ENCODE results near the gene ZP3.
"Not testable (repeated sequence)": the region's sequence is repeated elsewhere in the genome, so short reads cannot be mapped to it uniquely, and the experiment has no call there.

ZP3 gene

GRCh38 chr7:76424413-76425111 is at the start of gene ZP3:
TSS of gene ZP3 (plus strand) at chr7:76424950. CDS start at chr7:76424965, 15 bp downstream.
- DNase-seq: no peak
- in situ Hi-C loops (cut with MboI; ENCODE audit: low pct_unique_long_range_greater_than_20kb, low sequenced_read_pairs): no loop called here

DNA sequence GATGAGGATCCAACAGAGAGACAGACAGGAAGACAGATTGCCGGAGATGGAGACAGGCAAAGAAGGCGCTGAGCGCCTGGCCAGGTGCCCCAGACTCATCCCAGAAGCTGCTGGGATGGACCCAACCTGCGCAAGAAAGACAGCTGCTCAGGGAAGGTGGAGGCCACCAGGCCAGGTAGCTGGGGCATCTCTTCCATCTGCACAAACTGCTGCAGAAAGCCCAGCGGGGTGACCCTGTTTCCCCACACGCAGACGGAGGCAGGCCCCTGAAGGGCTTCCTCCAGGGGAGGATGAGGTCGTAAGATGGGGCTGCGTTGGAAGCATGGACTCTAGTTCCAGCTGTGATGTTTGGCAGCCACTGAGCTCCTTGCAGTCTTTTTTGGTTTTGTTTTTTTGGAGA is 49.5 kb upstream of the ZP3 start:
- DNase-seq: no peak
- in situ Hi-C loops (cut with MboI; ENCODE audit: low pct_unique_long_range_greater_than_20kb, low sequenced_read_pairs): no loop called here

DNA sequence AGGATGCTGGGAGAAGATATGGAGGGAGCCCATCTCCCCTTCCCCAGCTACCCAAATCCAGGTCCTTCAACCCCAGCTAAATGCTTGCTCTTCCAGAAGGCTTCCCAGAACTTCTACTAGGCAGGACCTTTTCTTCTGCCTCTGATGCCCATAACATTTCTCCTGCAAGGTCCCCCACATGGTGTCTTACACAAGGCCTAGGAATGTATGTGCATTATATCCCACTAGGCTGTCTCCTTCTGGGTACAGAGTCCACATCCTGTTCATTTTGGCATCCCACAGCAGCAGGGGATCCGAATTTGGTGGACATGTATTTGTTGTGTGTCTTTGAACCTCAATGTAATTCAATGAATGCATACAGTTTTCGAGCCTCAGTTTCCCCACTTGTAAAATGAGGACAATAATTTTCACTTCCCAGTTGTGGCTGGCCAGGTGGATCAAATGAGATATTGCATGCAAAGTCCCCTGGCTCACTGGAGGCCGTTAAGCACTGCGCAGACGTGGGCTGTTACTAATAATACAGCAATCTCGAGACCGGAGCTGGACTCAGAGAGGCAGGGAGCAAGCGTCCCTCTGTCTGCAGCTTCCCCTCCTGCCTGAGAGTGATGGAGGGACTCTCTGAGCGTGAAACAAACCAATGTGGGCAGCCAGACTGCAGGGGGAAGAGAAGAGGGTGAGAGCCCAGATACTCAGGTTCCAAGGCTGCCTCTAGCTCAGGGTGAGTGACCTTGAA is 47.4 kb upstream of the ZP3 start:
- in situ Hi-C loops (cut with MboI; ENCODE audit: low pct_unique_long_range_greater_than_20kb, low sequenced_read_pairs): no loop called here
- DNase-seq: no peak

DNA sequence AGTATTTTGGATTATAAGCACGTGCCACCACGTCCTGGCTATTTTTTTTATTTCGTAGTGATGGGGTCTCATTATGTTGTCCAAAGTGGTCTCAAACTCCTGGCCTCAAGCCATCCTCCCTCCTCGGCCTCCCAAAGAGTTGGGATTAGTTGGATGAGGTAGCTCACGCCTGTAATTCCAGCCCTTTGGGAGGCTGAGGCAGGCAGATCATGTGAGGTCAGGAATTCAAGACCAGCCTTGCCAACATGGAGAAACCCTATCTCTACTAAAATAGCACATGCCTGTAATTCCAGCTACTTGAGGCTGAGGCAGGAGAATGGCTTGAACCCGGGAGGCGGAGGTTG is 44.2 kb upstream of the ZP3 start:
- in situ Hi-C loops (cut with MboI; ENCODE audit: low pct_unique_long_range_greater_than_20kb, low sequenced_read_pairs): no loop called here
- DNase-seq: no peak

DNA sequence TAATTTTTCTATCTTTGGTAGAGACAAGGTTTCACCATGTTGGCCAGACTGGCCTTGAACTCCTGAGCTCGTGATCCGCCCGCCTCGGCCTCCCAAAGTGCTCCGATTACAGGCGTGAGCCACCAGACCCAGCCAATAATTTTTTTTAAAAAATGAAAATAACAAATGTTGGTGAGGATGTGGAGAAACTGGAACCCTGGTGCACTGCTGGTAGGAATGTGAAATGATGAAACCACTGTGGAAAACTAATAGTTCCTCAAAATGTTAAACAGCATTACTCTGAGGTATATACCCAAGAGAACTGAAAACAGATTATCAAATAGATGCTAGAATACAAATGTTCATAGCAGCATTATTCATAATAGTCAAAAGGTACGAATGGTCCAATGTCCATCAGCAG is 42.9 kb upstream of the ZP3 start:
- in situ Hi-C loops (cut with MboI; ENCODE audit: low pct_unique_long_range_greater_than_20kb, low sequenced_read_pairs): no loop called here
- DNase-seq: no peak

DNA sequence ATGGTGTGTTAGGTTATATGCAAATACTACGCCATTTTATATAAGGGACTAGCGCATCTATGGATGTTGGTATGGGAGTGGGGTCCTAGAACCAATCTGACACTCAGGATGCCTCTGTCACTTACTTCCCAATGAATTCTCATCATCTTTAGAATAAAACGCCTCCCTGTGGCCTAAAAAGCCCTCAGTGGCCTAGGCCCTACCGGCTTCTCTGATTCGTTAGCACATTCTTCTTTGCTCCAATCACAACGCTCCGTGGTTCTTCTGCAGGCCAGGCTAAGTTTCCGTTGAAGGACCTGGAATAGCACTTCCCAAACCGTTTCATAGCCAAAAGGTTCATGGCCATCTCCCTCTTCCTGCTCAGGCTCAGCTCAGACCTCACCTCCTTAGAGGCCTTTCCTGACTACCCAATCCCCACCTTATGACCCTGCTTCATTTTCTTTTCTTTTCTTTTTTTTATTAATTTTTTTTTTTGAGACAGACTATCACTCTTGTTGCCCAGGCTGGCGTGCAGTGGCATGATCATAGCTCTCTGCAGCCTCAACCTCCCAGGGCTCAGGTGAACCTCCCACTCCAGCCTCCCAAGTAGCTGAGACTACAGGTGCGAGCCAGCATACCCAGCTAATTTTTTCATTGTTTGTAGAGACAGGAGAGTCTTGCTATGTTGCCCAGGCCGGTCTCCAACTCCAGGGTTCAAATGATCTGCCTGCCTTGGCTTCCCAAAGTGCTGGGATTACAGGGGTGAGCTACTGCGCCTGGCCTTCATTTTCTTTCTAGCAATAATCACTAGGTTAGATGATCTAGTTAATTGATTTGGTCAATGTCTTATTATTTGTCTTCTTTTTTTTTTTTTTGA is 41.4 kb upstream of the ZP3 start:
- peak; percentile 34 for DNase-seq
- in situ Hi-C loops (cut with MboI; ENCODE audit: low pct_unique_long_range_greater_than_20kb, low sequenced_read_pairs): no loop called here

GRCh38 chr7:76386691-76387260 is 38.0 kb upstream of the ZP3 start:
- DNase-seq: no peak
- in situ Hi-C loops (cut with MboI; ENCODE audit: low pct_unique_long_range_greater_than_20kb, low sequenced_read_pairs): no loop called here

- DNase-seq; in situ Hi-C loops (cut with MboI; ENCODE audit: low pct_unique_long_range_greater_than_20kb, low sequenced_read_pairs): not testable (repeated sequence)
Measured at GRCh38 chr7:76387789-76388188, 37.0 kb upstream of the ZP3 start.

DNA sequence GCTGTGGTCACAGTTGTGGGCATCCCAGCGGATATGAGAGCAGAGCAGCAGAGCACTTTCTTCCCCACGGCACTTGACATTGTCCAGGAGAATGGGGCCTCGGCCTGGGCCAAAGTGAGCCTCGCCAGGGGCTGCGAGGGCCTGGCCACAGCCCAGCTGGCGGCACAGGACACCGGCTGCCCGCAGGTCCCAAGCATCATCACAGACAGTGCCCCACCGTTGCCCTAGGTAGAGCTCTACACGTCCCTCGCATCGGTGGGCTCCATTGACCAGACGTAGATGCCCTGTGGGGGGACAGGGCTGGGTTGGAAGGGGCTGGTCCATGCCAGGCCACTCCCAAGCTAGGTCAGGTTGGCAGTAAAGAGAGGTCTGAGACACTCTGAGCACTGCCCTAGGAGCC is 34.7 kb upstream of the ZP3 start:
- in situ Hi-C loops (cut with MboI; ENCODE audit: low pct_unique_long_range_greater_than_20kb, low sequenced_read_pairs): no loop called here

DNA sequence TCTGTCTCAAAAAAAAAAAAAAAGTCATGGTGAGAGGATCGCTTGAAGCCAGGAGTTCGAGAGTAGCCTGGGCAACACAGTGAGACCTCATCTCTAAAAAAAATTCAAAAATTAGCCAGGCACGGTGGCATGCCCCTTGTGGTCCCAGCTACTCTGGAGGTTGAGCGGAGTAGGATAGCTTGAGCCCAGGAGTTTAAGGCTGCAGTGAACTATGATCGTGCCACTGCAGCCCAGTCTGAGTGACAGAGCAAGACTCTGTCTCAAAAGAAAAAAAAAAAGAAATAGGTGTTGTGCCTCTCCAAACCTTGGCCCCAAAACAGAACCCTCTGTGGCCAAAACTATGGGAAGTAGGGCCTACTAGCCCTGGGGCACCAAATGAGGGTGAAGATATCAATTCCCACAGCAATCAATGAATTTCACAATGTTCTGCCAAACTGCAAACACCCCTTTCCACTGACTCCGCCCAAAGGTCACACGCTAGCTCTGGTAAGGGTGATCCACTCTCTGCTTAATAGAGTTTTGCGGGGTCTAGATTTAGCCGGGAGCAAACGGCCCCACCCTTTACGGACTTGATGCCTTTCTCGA is 32.1 kb upstream of the ZP3 start:
- DNase-seq: no peak
- in situ Hi-C loops (cut with MboI; ENCODE audit: low pct_unique_long_range_greater_than_20kb, low sequenced_read_pairs): no loop called here

More for the DNA sequence above, 34.7 kb upstream of the ZP3 start:
- no peak for DNase-seq

GRCh38 chr7:76393116-76394031 is 31.4 kb upstream of the ZP3 start:
- DNase-seq: peak; percentile 92
- in situ Hi-C loops (cut with MboI; ENCODE audit: low pct_unique_long_range_greater_than_20kb, low sequenced_read_pairs): no loop called here

DNA sequence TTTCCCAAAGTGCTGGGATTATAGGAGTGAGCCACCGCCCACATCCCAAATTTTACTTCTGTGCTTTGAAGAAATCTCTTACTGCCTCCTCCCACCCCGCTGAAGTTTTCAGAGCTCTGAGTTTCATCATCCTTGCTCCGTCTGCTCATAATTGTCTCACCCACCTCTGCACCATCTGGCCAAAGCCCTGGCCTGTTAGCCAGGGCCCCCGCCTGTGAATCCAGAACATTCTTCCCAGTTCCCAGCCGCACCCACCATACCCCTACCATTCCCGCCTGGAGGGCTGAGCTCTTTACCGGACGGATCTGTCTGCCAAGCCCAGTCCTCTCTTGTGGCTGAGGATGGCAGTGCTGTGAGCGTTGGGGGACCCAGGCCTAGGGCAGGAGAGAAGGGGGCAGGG is 29.8 kb upstream of the ZP3 start:
- in situ Hi-C loops (cut with MboI; ENCODE audit: low pct_unique_long_range_greater_than_20kb, low sequenced_read_pairs): no loop called here
- no peak for DNase-seq

- DNase-seq; in situ Hi-C loops (cut with MboI; ENCODE audit: low pct_unique_long_range_greater_than_20kb, low sequenced_read_pairs): not testable (repeated sequence)
Measured at GRCh38 chr7:76395605-76395964, 29.2 kb upstream of the ZP3 start.

DNA sequence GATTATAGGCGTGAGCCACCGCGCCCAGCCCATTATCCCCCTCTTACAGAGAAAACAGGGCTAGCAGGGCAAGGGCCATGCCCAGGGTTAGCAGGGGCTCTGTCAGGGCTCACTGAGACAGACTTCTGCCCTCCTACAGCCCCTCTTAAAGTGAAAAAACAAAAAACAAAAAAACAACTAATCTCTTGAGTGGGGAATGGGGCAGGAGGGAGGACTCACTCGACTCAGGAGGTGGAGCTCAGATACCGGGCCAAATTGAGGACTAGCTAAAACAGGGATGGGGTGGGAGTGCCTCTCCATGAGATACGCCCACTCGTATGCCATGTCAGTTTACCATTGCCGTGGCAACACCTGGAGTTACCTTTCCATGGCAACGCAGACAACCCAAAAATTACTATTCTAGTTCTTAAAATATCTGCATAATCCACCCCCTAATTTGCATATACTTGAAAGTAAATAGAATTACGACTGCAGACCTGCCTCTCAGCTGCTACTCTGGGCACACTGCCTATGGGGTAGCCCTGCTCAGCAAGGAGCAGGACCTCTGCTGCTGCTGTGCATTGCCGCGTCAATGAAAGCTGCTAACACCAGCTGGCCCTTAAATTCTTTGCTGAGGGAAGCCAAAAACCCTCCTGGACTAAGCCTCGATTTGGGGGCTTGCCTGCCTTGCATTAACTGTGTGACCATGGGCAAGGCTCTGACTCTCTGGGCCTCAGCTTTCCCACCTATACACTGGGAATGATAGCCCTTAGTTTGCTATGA is 28.6 kb upstream of the ZP3 start:
- DNase-seq: no peak
- in situ Hi-C loops (cut with MboI; ENCODE audit: low pct_unique_long_range_greater_than_20kb, low sequenced_read_pairs): no loop called here

GRCh38 chr7:76396864-76397263 is 27.9 kb upstream of the ZP3 start:
- in situ Hi-C loops (cut with MboI; ENCODE audit: low pct_unique_long_range_greater_than_20kb, low sequenced_read_pairs): no loop called here
- DNase-seq: no peak

DNA sequence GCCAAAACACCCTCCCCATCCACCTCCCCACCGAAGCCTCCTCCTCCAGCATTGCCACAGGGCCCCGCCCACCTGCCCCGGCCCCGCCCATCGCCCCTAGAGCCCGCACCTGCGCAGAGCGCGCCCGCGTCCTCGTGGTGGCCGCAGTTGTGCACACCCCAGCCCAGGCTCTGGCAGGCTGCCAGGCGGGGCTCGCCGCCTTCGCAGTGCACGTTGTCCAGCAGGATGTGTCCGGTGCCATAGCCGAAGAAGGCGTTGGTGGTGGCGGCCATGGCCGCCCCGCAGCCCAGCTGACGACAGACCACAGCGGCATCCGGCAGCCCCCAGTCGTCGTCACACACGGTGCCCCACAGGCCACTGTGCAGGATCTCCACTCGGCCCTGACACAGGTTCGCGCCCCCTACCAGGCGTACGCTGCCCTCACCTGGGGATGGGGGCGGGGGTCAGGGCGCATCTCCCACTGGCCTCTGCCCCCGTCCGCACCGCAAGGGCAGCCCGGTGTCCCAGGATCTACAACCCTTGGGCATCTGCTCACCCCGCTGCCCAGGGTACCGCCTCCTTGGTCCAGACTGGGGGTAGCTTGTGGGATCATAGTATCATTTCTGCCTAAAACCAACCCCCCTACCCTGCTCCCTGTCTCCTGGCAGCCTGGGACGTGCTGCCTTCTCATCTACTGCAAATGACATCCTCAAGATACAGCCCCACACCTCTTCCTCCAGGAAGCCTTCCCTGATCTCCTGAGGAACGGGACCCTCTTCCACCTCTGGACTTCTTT is 27.2 kb upstream of the ZP3 start:
- in situ Hi-C loops (cut with MboI; ENCODE audit: low pct_unique_long_range_greater_than_20kb, low sequenced_read_pairs): no loop called here
- DNase-seq: peak; percentile 56

DNA sequence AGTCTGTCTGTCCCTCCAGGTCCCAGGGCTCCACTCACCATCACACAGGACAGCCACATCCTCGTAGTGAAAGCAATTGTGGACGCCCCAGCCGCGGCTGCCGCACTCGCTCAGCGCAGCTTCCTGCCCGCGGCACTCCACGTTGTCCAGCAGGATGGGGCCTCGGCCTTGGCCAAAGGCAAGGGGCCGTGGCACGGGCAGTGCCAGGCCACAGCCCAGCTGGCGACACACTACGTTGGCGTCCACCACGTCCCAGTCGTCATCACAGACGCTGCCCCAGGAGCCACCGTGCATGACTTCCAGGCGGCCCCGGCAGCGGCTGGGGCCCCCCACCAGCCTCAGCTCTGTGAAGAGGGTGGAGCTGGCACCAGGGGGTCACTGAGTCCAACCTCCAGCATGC is 24.5 kb upstream of the ZP3 start:
- no peak for DNase-seq
- in situ Hi-C loops (cut with MboI; ENCODE audit: low pct_unique_long_range_greater_than_20kb, low sequenced_read_pairs): no loop called here
